HCT116 (cell line): ENCODE data around the gene HOXB8. TPM values are rescaled to one million over a fixed set of nuclear protein-coding genes. Genes with fewer than 3 reads are reported as not detected.

Experiments
- ATAC-seq: fragments of 200-7000 bp; cut with Tn5 transposase; 2 replicates; pipeline ENCODE4 v1.9.1; 2020; ENCODE audit warnings: mild to moderate bottlenecking, moderate library complexity
- BruUV-seq: library from RNA; stranded (reverse); fragments of 400-500 nt; replicated peaks from 2 replicates; lab custom pipeline; 2021; lab: Mats Ljungman, UMichigan
- CTCF ChIA-PET: fragments of 300-600 bp; sonication (Branson Sonifier 250); formaldehyde crosslinking; loops from one replicate; lab custom pipeline; 2021; ENCODE audit warnings: antibody characterized with exemption; lab: Charles Lee
- POLR2A ChIA-PET: fragments of 300-600, 350-600 bp; sonication (Branson Sonifier 250); formaldehyde crosslinking; loops from one replicate; lab custom pipeline; 2021; ENCODE audit warnings: antibody characterized with exemption; lab: Charles Lee
- RAD21 ChIA-PET, 2 experiments: fragments of 300-600 bp; sonication (Branson Sonifier 250); formaldehyde crosslinking; loops; one replicate each; lab custom pipeline; 2023; ENCODE audit warnings: low total read pairs in 2 of 2; ENCODE audit not compliant: uncharacterized antibody in 2 of 2, unreplicated experiment in 2 of 2, low non-redundant PET in 1 of 2; lab: Charles Lee
- DNase-seq: peaks from one replicate; pipeline ENCODE4 v3.0.0-alpha.2; 2010; ENCODE audit warnings: low read depth, low spot score
- H2AFZ ChIP-seq: fragments of 200-600 bp; shearing (Covaris generic), sonication (generic); 2 replicates; pipeline ENCODE4 v1.6.1; 2017; ENCODE audit warnings: low read depth, mixed run types, mixed read lengths, antibody characterized with exemption, low read length; ENCODE audit not compliant: poor library complexity, severe bottlenecking
- H3K27ac ChIP-seq: 2 replicates; pipeline ENCODE4 v1.5.1; 2012; ENCODE audit warnings: low read depth, low read length
- H3K27me3 ChIP-seq: fragments of 200-600 bp; sonication (generic); 2 replicates; pipeline ENCODE4 v1.6.1; 2016; ENCODE audit warnings: mixed run types, low read length, mixed read lengths; ENCODE audit not compliant: insufficient read depth
- H3K36me3 ChIP-seq, 2 experiments: fragments of 200-500 bp in 1 of 2; fragments of 200-600 bp in 1 of 2; sonication (Bioruptor generic) in 1 of 2; sonication (generic) in 1 of 2; 2 replicates each; pipeline versions ENCODE4 v1.5.1 to v1.6.1; 2014 to 2016; ENCODE audit warnings: low read length in 2 of 2, inconsistent platforms in 1 of 2, mixed read lengths in 1 of 2, mixed run types in 1 of 2; ENCODE audit not compliant: insufficient read depth in 2 of 2, control insufficient read depth in 1 of 2
- H3K4me1 ChIP-seq, 2 experiments: fragments of 200-600 bp in 1 of 2; sonication (generic) in 1 of 2; 2 replicates each; pipeline versions ENCODE4 v1.5.1 to v1.6.1; 2012 to 2017; ENCODE audit warnings: low read length in 2 of 2, inconsistent platforms in 1 of 2, mild to moderate bottlenecking in 1 of 2, mixed read lengths in 1 of 2, mixed run types in 1 of 2, moderate library complexity in 1 of 2; ENCODE audit not compliant: insufficient read depth in 2 of 2, control insufficient read depth in 1 of 2
- H3K4me2 ChIP-seq: fragments of 200-600 bp; sonication (generic); 2 replicates; pipeline ENCODE4 v1.6.1; 2017; ENCODE audit warnings: mixed run types, low read length, mixed read lengths
- H3K4me3 ChIP-seq, 2 experiments: fragments of 200-600 bp in 1 of 2; sonication (generic) in 1 of 2; replicated peaks in 1 of 2; 2 replicates each; pipeline ENCODE4 v1.5.1; 2011 to 2016; ENCODE audit warnings: low read length in 2 of 2, control low read depth in 1 of 2, low read depth in 1 of 2, mild to moderate bottlenecking in 1 of 2, mixed read lengths in 1 of 2, mixed run types in 1 of 2
- H3K79me2 ChIP-seq: fragments of 200-600 bp; sonication (generic); 2 replicates; pipeline ENCODE4 v1.6.1; 2017; ENCODE audit warnings: mild to moderate bottlenecking, mixed run types, low read length, moderate library complexity, mixed read lengths; ENCODE audit not compliant: insufficient read depth
- H3K9ac ChIP-seq: fragments of 200-600 bp; sonication (generic); 2 replicates; pipeline ENCODE4 v1.6.1; 2016; ENCODE audit warnings: low read length, mixed read lengths
- H3K9me2 ChIP-seq: fragments of 200-600 bp; sonication (generic), shearing (Covaris generic); 2 replicates; pipeline ENCODE4 v1.6.1; 2017; ENCODE audit warnings: mixed run types, mild to moderate bottlenecking, moderate library complexity; ENCODE audit not compliant: insufficient read depth
- H3K9me3 ChIP-seq, 2 experiments: fragments of 200-500 bp in 1 of 2; fragments of 200-600 bp in 1 of 2; sonication (Bioruptor generic) in 1 of 2; sonication (generic) in 1 of 2; 2 replicates each; pipeline ENCODE4 v1.6.1; 2014 to 2017; ENCODE audit warnings: low read length in 2 of 2, mixed read lengths in 2 of 2, inconsistent platforms in 1 of 2, low read depth in 1 of 2, mild to moderate bottlenecking in 1 of 2, mixed run types in 1 of 2, moderate library complexity in 1 of 2; ENCODE audit not compliant: control insufficient read depth in 1 of 2, insufficient read depth in 1 of 2
- H4K20me1 ChIP-seq: fragments of 200-600 bp; sonication (generic), shearing (Covaris generic); 2 replicates; pipeline ENCODE4 v1.6.1; 2017; ENCODE audit warnings: mixed run types, mild to moderate bottlenecking, moderate library complexity; ENCODE audit not compliant: insufficient read depth
- CBX3 ChIP-seq: IDR thresholded peaks from 2 replicates; pipeline ENCODE4 v1.6.1; 2012; ENCODE audit warnings: low read depth
- CEBPB ChIP-seq: IDR thresholded peaks from 2 replicates; pipeline ENCODE4 v1.6.1; 2012; ENCODE audit warnings: low read depth
- CTCF ChIP-seq, 3 experiments: fragments of 200-600 bp in 1 of 3; sonication (generic) in 1 of 3; IDR thresholded peaks in 2 of 3; conservative IDR thresholded peaks in 1 of 3; 2 replicates each; pipeline ENCODE4 v1.5.1; 2012 to 2017; ENCODE audit warnings: low read depth in 2 of 3, low read length in 2 of 3, antibody characterized with exemption in 1 of 3, borderline replicate concordance in 1 of 3, control low read depth in 1 of 3, mild to moderate bottlenecking in 1 of 3, mixed read lengths in 1 of 3, mixed run types in 1 of 3, moderate library complexity in 1 of 3; ENCODE audit not compliant: insufficient read depth in 1 of 3
- FOSL1 ChIP-seq: IDR thresholded peaks from 2 replicates; pipeline ENCODE4 v1.6.1; 2012; ENCODE audit warnings: low read depth
- POLR2AphosphoS5 ChIP-seq: IDR thresholded peaks from 2 replicates; pipeline ENCODE4 v1.6.1; 2011; ENCODE audit warnings: mild to moderate bottlenecking, low read depth, low read length, moderate library complexity
- RAD21 ChIP-seq: IDR thresholded peaks from 2 replicates; pipeline ENCODE4 v1.6.1; 2012; ENCODE audit warnings: low read depth, mild to moderate bottlenecking
- TCF7L2 ChIP-seq: IDR thresholded peaks from 2 replicates; pipeline ENCODE4 v1.7.0; 2011; ENCODE audit warnings: borderline replicate concordance, inconsistent platforms; ENCODE audit not compliant: insufficient read depth, insufficient read length; ENCODE audit errors: extremely low read depth
- YY1 ChIP-seq: IDR thresholded peaks from 2 replicates; pipeline ENCODE4 v1.6.1; 2011; ENCODE audit warnings: low read length, low read depth, moderate library complexity, mild to moderate bottlenecking; ENCODE audit not compliant: insufficient replicate concordance; ENCODE audit errors: extremely low read depth
- ZFX ChIP-seq: fragments of 450-650 bp; IDR thresholded peaks from 2 replicates; pipeline ENCODE4 v1.6.1; 2017
- intact Hi-C: fragments of 100-400 bp; cut with micrococcal nuclease; formaldehyde crosslinking; loops from 2 replicates; pipeline ENCODE4 v1.10.0; 2022
- total RNA-seq: library from RNA; stranded (reverse); gene quantifications from one replicate; pipeline ENCODE4 v1.2.1, GENCODE V29; 2021; ENCODE audit not compliant: unreplicated experiment

Gene HOXB8
- total RNA-seq, 1 experiment from 2014 or later, result 44.7 TPM

GRCh38 chr17:48613862-48614694, 1.0 kb downstream of the HOXB8 start:
- intact Hi-C loops, result loop anchor here (2.0 to 10.0 kb wide), 2 partner anchors 129 to 353 kb away; no protein-coding TSS in a partner anchor
- H3K9ac ChIP-seq, result peak overlapping the region; percentile 97
- ChIA-PET CTCF (interaction anchor here (0.7 to 3.4 kb wide), 8 partner anchors 9 to 588 kb away, joined by 3 to 12 read pairs (median 5); no protein-coding TSS in a partner anchor), POLR2A (interaction anchor here (0.7 to 1.9 kb wide), 3 partner anchors 12 to 396 kb away, joined by 3 to 11 read pairs (median 8); partner anchors contain the start of gene HOXB9), RAD21 (interaction anchor here in 1 of 2 experiments (0.6 kb wide), 1 partner anchor 15 kb away, joined by 4 read pairs; no protein-coding TSS in a partner anchor)
- no peak for ATAC-seq
- peak overlapping the region; percentile 80 to 90 for H3K4me3 ChIP-seq
- H3K4me1 ChIP-seq, result peaks cover 15 to 60% of the 10 kb centered on the region in 2 experiments; a peak in 3 of 4 replicates
- H3K36me3 ChIP-seq, result no peaks in the 10 kb centered on the region
- peaks cover 83% of the 10 kb centered on the region for H3K79me2 ChIP-seq
- DNase-seq, result no peak
- no peaks in the 10 kb centered on the region for H3K9me2 ChIP-seq
- TSS peak; percentile 22 for BruUV-seq
- no peaks in the 10 kb centered on the region for H3K27me3 ChIP-seq
- peak overlapping the region; percentile 88 for H3K27ac ChIP-seq
- H3K4me2 ChIP-seq, result peak overlapping the region; percentile 95
- H3K9me3 ChIP-seq, result no peaks in the 10 kb centered on the region
- no peak for TF ChIP-seq FOSL1
- TF ChIP-seq TCF7L2, result no peak
- no peak overlapping the region for H2AFZ ChIP-seq
- H4K20me1 ChIP-seq, result no peaks in the 10 kb centered on the region

- no peaks in the 10 kb centered on the region for H4K20me1 ChIP-seq
- ChIA-PET CTCF (interaction anchor here (0.6 to 1.4 kb wide), 20 partner anchors 9 to 588 kb away, joined by 3 to 11 read pairs (median 4); partner anchors contain the start of genes HOXB5 and HOXB9), RAD21 (interaction anchor here in 1 of 2 experiments (0.7 kb wide), 1 partner anchor 210 kb away, joined by 3 read pairs; no protein-coding TSS in a partner anchor), POLR2A (interaction anchor here (0.6 to 1.9 kb wide), 5 partner anchors 13 to 587 kb away, joined by 3 to 11 read pairs (median 3); partner anchors contain the start of gene HOXB9)
- H3K36me3 ChIP-seq, result no peaks in the 10 kb centered on the region
- DNase-seq (no peak), ATAC-seq (peak; percentile 19)
- peak; percentile 65 for TF ChIP-seq ZFX
- TF ChIP-seq TCF7L2, result peak; percentile 22
- TF ChIP-seq YY1, result no peak
- TF ChIP-seq CTCF (IDR thresholded peaks at IDR 0.05 in 2 of 3, conservative IDR thresholded peaks at IDR 0.05 in 1 of 3; ENCODE audit: borderline replicate concordance in 1 of 3, insufficient read depth in 1 of 3, low read depth in 2 of 3, low read length in 2 of 3), result peak in 1 of 3 experiments; percentile 14; a peak in 2 of 6 replicates
- 0 out of 2 replicates have a peak, but pooled peaks have one; percentile 3 for TF ChIP-seq POLR2AphosphoS5
- TF ChIP-seq CEBPB, result no peak
- TF ChIP-seq CBX3, result no peak
- no peak for TF ChIP-seq RAD21
- intact Hi-C loops, result loop anchor here (2.0 to 10.0 kb wide), 2 partner anchors 128 to 352 kb away; no protein-coding TSS in a partner anchor
- H3K4me1 ChIP-seq, result peaks cover 19 to 58% of the 10 kb centered on the region in 2 experiments; a peak in 3 of 4 replicates
- H3K9me3 ChIP-seq, result no peaks in the 10 kb centered on the region
- peaks cover 88% of the 10 kb centered on the region for H3K79me2 ChIP-seq
- H3K27ac ChIP-seq, result peak overlapping the region; percentile 98
- H2AFZ ChIP-seq, result peak overlapping the region; percentile 19
- H3K4me3 ChIP-seq, result peak overlapping the region; percentile 80 to 90
- H3K4me2 ChIP-seq, result peak overlapping the region; percentile 95
- H3K27me3 ChIP-seq, result no peaks in the 10 kb centered on the region
- no TSS peak for BruUV-seq
- H3K9ac ChIP-seq, result peak overlapping the region; percentile 97
- H3K9me2 ChIP-seq, result no peaks in the 10 kb centered on the region
These were observed 2.0 kb downstream of the HOXB8 start for GRCh38 chr17:48612854-48613691.
